HG02610 (cell line): ENCODE measurements around the gene MOSMO.
A peak's percentile ranks its signal among the peaks of the same experiment; 100 is the strongest.
"Not testable (repeated sequence)": the region's sequence is repeated elsewhere in the genome, so short reads cannot be mapped to it uniquely, and the experiment has no call there.

Experiments
- ATAC-seq: cut with Tn5 transposase; IDR thresholded peaks from one replicate; pipeline ENCODE4 v1.9.1; 2021; ENCODE audit warnings: mild to moderate bottlenecking, moderate library complexity; ENCODE audit not compliant: unreplicated experiment

MOSMO gene

GRCh38 chr16:22035153-22035552, 27.2 kb downstream of the MOSMO start:
- ATAC-seq = peak; percentile 56

- not testable (repeated sequence) for ATAC-seq
Measured at GRCh38 chr16:22043882-22044281, 36.0 kb downstream of the MOSMO start.

- not testable (repeated sequence) for ATAC-seq
Measured at GRCh38 chr16:22045888-22046287, 38.0 kb downstream of the MOSMO start.

DNA sequence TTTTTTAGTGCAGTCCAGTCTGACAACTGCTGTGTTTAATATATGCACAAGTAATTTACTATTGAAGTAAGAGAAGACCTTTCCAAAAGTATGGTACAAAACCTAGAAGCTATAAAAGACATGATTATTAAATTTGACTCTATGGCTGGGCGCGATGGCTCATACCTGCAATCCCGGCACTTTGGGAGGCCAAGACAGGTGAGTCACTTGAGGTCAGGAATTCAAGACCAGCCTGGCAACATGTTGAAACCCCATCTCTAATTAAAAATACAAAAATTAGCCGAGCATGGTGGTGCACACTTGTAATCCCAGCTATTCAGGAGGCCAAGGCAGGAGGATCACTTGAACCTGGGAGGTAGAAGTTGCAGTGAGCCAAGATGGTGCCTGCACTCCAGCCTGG, 43.1 kb downstream of the MOSMO start:
- no peak for ATAC-seq

- ATAC-seq = no peak
Measured at GRCh38 chr16:22052980-22053379, 45.1 kb downstream of the MOSMO start.

DNA sequence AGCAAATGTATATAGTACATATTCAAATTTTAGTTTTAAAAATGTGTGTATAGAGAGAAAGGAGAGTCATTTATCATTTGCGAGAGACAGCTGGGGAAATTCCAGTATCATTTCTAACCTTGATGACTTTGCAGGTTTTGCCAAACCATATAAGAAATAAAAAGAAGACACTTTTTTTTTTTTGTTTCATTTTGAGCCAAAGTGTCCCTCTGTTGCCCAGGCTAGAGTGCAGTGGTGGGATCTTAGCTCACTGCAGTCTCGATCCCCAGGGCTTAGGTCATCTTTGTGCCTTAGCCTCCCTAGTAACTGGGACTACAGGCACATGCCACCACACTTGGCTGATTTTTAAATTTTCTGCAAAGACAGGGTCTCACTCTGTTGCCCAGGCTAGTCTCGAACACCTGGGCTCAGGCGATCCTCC, 46.0 kb downstream of the MOSMO start:
- ATAC-seq = no peak

DNA sequence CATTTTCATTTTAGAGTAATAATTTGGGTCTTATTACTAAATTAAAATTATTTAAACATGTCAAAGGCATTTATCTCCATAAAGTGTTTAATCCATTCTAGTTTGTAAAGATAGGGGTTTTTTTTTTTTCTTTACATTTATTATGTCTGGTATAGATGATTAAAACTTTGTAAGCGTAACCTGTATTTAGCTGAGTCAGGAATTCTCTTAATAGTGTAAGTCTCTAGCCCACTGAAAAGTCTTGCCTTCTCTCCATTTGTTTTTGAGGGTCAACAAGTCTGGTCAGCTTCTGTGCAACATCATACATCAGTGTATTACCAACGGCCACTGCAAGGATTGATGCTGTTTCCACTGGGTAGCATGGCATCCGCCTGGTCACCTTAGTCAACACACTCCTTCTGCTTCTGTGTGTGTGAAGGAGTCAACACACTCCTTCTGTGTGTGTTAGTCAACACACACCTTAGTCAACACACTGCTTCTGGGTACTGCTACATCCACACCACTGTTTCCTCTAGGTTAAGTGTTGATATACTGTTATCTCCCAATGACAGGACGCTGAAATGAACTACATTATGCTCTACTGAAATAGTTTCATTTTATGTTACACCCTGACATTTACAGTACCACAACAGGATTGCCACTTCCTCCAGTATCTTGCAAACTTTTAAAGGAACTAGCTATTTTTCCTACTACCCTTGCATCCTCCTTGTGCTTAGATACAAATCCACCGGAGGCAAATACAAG, 47.1 kb downstream of the MOSMO start:
- no peak for ATAC-seq

DNA sequence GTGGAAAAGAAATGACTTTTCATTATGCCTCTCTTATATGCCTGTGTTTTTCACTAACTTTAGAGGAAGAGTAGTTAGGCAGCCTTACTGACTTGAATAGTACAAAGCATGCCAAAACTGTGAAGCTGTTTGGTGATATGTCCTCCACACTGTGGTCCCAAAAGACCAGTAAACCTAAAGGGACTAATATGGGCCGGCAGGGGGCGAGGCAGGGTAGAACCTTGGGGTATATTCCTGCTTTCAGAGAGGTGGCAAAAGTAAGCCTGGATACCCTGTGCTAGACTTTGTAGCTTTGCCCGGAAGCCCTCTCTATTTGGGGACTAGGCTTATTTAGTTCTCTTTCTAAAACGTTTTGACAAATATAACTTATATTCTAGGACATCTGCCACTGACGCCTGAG, 48.0 kb downstream of the MOSMO start:
- ATAC-seq = no peak

GRCh38 chr16:22063888-22064467, 56.1 kb downstream of the MOSMO start:
- ATAC-seq = no peak

- ATAC-seq = no peak
Measured at GRCh38 chr16:22065252-22065651, 57.3 kb downstream of the MOSMO start.

- no peak for ATAC-seq
Measured at GRCh38 chr16:22070361-22071330, 62.7 kb downstream of the MOSMO start.

DNA sequence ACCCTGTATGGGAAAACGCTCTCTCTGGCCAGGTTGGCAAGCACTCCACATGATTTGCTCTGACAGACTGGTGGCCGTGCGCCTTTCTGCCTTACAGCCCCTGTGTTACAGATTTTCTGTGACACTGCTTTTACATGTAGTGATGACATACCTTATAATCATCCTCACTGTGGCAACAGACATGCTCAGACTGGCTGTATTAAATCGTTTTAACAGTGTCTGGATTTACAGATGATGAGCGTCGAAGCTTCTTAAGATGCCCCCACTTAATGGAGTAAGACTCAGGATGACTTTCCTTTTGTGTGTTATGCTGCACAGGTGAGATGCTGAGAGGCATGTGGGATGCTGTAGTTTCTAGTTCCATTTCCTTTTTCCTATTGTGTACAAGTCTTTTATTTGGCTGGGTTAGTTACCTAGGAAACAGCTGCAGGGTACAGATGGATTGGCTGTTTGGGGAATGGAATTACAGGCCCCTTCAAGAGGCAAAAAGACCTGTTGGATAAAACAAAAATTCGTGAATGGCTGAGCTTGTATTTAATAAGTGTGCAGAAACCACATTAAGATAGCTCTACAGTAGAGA, 63.5 kb downstream of the MOSMO start:
- no peak for ATAC-seq

DNA sequence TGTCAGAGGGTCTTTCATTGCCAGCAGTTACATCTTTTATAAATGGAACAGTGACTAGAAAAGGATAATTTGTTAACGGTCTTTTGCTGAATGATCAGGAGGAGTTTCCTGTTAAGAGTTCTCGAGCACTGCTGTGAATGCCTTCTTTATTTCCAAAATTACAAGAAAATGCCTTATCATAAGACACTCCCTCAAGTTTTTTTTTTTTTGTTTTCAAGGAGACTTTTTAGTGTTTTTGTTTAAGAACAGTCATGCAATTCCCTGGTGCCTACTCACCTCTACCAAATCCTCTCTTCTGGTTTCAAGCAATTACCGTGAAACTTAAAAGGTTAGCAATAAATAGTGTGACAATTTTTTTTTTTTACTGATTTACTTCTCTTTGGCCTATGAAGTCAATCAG, 65.4 kb downstream of the MOSMO start:
- no peak for ATAC-seq

DNA sequence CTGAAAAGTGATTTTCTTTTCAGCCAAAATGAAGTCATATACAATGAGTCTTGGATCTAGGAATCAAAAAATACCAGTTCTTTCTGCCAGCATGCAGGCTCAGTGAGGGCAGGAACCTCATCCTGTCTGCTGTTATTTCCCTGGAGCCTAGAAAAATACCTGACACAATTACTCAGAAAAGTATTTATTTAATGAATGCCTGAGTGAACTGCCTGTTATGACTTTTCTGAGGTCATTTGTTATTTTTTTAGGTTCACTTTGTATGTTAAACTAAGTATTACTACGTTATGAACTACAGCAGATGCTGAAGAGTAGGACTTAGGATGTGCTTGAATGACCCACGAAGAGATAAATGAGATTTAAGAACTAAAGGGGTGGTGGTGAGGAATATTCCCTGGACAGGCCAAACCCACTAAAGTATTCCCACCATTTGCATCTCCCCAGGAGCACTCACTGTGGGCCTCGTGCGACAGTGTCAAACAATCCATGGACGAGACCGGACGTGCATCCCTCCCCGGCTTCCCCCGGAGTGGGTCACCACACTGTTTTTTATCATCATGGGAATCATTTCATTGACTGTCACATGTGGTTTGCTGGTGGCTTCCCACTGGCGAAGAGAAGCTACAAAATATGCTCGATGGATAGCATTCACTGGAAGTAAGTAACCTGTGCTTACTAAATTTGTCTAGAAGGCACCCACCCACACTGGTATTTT, 67.3 kb downstream of the MOSMO start:
- ATAC-seq = no peak

- no peak for ATAC-seq
Measured at GRCh38 chr16:22075776-22076175, 67.9 kb downstream of the MOSMO start.

- no peak for ATAC-seq
Measured at GRCh38 chr16:22077700-22078313, 69.9 kb downstream of the MOSMO start.

GRCh38 chr16:22078656-22079055, 70.7 kb downstream of the MOSMO start:
- no peak for ATAC-seq

- no peak for ATAC-seq
Measured at GRCh38 chr16:22081050-22081449, 73.1 kb downstream of the MOSMO start.

- ATAC-seq = no peak
Measured at GRCh38 chr16:22086440-22086839, 78.5 kb downstream of the MOSMO start.

DNA sequence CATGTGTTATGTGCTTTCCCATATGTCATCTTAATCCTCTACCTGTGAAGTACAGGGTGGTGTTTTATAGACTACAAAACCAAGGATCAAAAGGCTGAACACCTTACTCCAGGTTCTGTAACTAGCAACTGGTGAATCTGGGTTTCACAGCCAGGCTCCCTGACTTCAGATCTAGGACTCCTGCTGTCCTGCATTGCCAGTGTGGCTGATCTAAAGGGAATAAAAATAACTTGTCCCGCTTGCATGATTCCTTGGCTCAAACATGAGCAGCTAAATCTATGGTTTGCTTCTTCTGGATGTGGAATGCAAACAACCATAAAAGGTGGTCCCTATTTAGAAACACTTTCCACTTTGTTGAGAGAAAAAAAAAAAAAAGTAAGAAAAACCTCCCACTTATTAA, 80.7 kb downstream of the MOSMO start:
- ATAC-seq = no peak
